GM12801 (cell line): ENCODE data around the gene PDE4B.

Experiments
- TF ChIP-seq, protein P1 (sequence below): IDR thresholded peaks from one replicate; pipeline ENCODE4 v1.5.1; 2011; ENCODE audit warnings: control low read depth; ENCODE audit not compliant: insufficient read length; ENCODE audit errors: extremely low read depth

PDE4B gene

DNA sequence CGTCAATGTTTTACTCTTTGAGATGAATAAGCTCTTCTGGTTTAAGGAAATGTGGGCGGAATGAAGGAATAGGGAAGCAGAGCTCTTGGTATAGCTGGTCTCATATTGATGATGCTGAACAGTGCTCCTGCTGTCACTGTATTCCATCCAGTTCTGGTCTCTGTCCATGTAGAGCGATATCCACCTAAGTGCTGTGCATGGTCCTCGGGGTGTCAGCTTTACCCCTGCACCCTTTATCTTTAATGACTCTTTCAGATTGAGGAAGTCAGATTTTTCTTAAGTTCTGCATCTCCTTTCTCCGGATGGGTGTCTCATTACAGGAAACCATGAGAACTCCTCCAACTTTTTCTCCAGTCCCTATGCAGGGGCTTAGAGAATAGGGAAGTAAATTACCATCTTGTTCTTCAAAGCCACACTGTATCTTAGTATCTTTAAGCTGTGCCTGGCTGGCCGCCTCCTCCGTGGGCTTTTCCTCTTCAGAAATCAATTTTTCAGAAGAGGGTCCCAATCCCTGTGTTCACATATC, 52.9 kb downstream of the PDE4B start:
- TF ChIP-seq, protein P1, sequence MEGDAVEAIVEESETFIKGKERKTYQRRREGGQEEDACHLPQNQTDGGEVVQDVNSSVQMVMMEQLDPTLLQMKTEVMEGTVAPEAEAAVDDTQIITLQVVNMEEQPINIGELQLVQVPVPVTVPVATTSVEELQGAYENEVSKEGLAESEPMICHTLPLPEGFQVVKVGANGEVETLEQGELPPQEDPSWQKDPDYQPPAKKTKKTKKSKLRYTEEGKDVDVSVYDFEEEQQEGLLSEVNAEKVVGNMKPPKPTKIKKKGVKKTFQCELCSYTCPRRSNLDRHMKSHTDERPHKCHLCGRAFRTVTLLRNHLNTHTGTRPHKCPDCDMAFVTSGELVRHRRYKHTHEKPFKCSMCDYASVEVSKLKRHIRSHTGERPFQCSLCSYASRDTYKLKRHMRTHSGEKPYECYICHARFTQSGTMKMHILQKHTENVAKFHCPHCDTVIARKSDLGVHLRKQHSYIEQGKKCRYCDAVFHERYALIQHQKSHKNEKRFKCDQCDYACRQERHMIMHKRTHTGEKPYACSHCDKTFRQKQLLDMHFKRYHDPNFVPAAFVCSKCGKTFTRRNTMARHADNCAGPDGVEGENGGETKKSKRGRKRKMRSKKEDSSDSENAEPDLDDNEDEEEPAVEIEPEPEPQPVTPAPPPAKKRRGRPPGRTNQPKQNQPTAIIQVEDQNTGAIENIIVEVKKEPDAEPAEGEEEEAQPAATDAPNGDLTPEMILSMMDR, result no peak

DNA sequence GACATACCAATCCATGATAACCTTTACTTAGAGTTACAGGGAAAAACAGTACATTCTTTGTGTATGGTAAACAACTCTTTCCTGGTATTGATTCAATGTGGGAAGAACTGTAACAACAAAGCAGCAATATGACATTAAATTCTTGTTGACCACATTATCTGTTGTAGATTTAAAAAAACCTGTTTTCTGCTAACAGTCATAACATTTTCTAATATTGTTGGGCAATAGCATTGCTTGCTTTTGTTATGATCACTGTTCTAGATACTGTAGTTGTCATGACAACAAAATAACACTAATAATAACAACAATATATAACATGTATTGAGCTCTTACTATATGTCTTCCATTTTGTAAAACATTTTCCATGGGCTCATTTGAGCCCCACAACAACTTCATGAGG, 54.2 kb downstream of the PDE4B start:
- TF ChIP-seq, protein P1, result no peak

DNA sequence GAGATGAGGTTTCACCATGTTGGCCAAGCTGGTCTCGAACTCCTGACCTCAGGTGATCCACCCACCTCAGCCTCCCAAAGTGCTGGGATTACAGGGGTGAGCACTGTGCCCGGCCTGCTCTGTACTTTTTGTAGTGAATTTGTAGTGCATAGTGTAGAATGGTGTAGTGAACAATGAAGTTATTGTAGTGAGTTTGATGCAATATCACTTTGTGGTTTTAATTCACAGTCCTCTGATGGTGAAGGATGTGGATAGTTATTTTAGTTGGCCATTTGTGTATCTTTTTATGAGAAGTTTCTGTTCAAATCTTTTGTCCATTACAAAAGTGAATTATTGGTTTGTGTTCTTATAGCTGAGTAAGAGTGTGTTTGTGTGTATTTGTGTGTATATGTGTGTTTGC, 57.6 kb downstream of the PDE4B start:
- TF ChIP-seq, protein P1, result no peak

DNA sequence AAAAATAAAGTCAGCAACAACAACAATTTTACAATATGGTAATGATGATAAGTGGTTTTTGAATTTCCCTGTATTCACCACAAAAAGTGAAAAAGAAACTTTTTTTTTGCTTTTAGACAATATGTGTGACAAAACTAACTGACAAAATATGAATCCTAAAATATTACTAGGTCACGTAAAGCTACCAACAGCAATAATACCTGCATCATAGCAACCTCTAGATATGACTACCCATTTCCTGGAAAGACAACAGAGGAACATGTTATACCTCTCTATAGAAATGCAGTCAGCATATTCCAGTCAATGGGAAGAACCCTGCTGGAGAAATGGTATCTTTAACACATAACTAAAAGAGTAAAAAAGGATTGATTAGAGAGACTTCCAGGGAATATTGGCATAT, 73.7 kb downstream of the PDE4B start:
- TF ChIP-seq, protein P1, result no peak

DNA sequence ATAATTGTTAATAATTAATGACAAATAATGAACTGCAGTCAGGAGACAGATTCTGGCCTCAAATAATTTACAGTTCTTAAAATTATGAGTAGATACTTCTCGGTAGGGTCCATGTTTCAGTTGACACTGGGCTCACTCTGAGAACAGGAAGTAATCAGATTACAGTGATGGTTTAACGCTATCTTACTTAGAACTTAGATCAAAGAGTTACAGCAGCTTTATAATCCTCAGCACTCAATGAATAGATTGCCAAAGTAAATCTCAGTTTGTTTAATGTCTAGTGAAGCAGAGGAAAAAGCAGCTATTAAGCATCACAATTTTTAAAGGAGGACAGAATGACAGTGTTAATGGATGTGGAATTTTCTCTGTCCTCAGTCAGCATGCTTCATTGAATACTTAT, 79.6 kb downstream of the PDE4B start:
- TF ChIP-seq, protein P1, result no peak

DNA sequence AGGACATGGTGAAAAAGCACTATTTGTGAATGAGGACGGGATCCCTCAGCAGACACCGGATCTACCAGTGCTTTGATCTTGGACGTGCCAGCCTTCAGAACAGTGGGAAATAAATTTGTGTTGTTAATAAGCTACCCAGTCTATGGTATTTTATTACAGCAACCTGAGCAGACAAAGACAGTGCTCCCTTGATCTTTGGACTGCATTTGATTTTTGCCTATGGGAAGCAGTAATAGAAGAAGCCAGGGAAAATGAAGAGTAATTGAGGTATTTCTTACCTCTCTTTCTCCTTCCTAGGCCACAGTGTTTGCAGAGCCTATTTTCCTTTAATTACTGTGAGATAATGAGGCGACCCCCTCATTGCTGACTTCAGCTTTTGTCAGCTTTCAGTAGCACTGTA, 87.9 kb downstream of the PDE4B start:
- TF ChIP-seq, protein P1, result no peak

DNA sequence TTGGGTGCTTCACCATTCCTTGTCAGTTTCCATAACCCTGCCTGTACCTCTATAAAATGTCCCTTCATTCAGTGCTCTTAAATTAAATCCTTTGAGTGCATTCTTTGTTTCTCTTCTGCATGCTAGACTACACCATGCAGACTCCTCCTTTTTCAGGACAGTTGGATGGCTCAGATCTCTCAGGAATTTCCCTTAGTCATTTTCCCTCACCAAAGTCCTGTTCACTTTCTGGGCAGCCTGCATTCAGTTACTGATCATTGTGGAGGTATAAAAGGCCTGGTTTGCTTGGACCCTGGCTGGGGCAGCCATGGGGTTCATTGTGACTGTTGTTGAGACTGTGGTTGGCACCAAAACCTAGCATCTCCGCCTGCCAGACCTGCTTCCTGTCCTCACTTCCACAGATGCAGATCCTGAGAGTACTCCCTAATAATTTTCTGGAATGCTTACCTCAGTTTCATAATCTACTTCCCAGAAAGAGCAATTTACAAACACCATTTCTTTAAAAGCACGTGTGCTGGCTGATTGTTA, 88.4 kb downstream of the PDE4B start:
- TF ChIP-seq, protein P1, result no peak

DNA sequence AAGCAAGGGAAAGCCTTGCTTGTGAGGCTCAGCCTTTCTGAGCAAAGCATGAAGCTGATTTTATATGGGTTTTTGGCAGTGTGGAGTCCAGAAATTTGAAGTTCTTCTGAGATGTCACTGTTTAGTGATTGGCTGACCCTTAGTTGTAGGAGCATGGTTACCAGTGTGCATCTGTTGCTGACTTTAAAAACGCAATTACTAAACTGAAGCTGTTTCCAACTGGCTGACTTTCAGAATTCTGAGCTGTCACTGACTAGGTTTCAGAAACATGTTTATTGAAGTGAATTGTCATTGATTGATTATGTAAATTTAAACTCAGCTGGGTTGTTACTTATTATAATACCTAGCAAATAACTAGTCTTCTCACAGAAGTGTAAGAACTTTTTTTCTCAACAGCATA, 89.4 kb downstream of the PDE4B start:
- TF ChIP-seq, protein P1, result no peak
